HG02870 (cell line): Measurements from ENCODE around the gene RYR1.
"Not testable (repeated sequence)": the region's sequence is repeated elsewhere in the genome, so short reads cannot be mapped to it uniquely, and the experiment has no call there.

ENCODE experiments used
- ATAC-seq: cut with Tn5 transposase; IDR thresholded peaks from one replicate; pipeline ENCODE4 v1.9.1; 2021; ENCODE audit warnings: mild to moderate bottlenecking, moderate library complexity; ENCODE audit not compliant: unreplicated experiment

The RYR1 gene

GRCh38 chr19:38558933-38559332, 125.4 kb downstream of the RYR1 start:
- ATAC-seq = not testable (repeated sequence)

GRCh38 chr19:38559428-38560401, 126.2 kb downstream of the RYR1 start:
- ATAC-seq = peak; percentile 79

GRCh38 chr19:38561053-38561606, 127.6 kb downstream of the RYR1 start:
- ATAC-seq = no peak

- ATAC-seq = no peak
Observed at GRCh38 chr19:38561658-38562057, 128.2 kb downstream of the RYR1 start.

- no peak for ATAC-seq
Observed at GRCh38 chr19:38562096-38562495, 128.6 kb downstream of the RYR1 start.

GRCh38 chr19:38563475-38563874, 130.0 kb downstream of the RYR1 start:
- ATAC-seq = no peak

- ATAC-seq = no peak
Observed at GRCh38 chr19:38564981-38565690, 131.6 kb downstream of the RYR1 start.

GRCh38 chr19:38565691-38566105, 132.2 kb downstream of the RYR1 start:
- ATAC-seq = no peak

- no peak for ATAC-seq
Observed at GRCh38 chr19:38569368-38569983, 136.0 kb downstream of the RYR1 start.

- ATAC-seq = no peak
Observed at GRCh38 chr19:38571682-38572081, 138.2 kb downstream of the RYR1 start.

- ATAC-seq = no peak
Observed at GRCh38 chr19:38577826-38578225, 144.3 kb downstream of the RYR1 start.

- not testable (repeated sequence) for ATAC-seq
Observed at GRCh38 chr19:38579304-38579703, 145.8 kb downstream of the RYR1 start.

GRCh38 chr19:38580080-38580479, 146.6 kb downstream of the RYR1 start:
- ATAC-seq = no peak

GRCh38 chr19:38583219-38583984, 149.9 kb downstream of the RYR1 start:
- ATAC-seq = peak; percentile 69

- no peak for ATAC-seq
Observed at GRCh38 chr19:38583985-38584305, 150.5 kb downstream of the RYR1 start.

GRCh38 chr19:38587562-38587961, 154.1 kb downstream of the RYR1 start:
- no peak for ATAC-seq

GRCh38 chr19:38588041-38588440, 154.6 kb downstream of the RYR1 start:
- ATAC-seq = no peak

GRCh38 chr19:38592940-38593339, 159.4 kb downstream of the RYR1 start:
- no peak for ATAC-seq

- no peak for ATAC-seq
Observed at GRCh38 chr19:38596057-38596981, 162.8 kb downstream of the RYR1 start.
